Endothelial cell of umbilical vein (primary cell): ENCODE data around the gene PGM2L1. TPM values are rescaled to one million over a fixed set of nuclear protein-coding genes. Genes with fewer than 3 reads are reported as not detected.

ENCODE experiments used
- BruUV-seq: library from RNA; stranded (reverse); fragments of 400-500 nt; replicated peaks from 2 replicates; lab custom pipeline; 2021; lab: Mats Ljungman, UMichigan
- CTCF ChIA-PET: fragments of 300-600, 350-600 bp; sonication (Branson Sonifier 250); formaldehyde crosslinking; loops from one replicate; lab custom pipeline; 2021; ENCODE audit warnings: antibody characterized with exemption, inconsistent platforms; lab: Charles Lee
- POLR2A ChIA-PET: fragments of 300-600, 350-600 bp; sonication (Branson Sonifier 250); formaldehyde crosslinking; loops from one replicate; lab custom pipeline; 2021; ENCODE audit warnings: antibody characterized with exemption, inconsistent platforms; lab: Charles Lee
- DNase-seq: peaks from one replicate; pipeline ENCODE4 v3.0.0-alpha.2; 2011; ENCODE audit warnings: low read depth, low spot score
- FAIRE-seq: peaks from 2 replicates; lab custom pipeline; 2011; peaks lifted over from hg19 to GRCh38; lab: Jason Lieb, UNC
- H2AFZ ChIP-seq: 2 replicates; pipeline ENCODE4 v1.6.0; 2012; ENCODE audit warnings: low read depth, low read length, control low read depth, inconsistent platforms
- H3K27ac ChIP-seq: 2 replicates; pipeline ENCODE4 v1.5.1; 2011; ENCODE audit warnings: low read depth, mild to moderate bottlenecking, control low read depth, low read length, moderate library complexity; ENCODE audit not compliant: insufficient read depth
- H3K27me3 ChIP-seq, 2 experiments: 2 replicates each; pipeline versions ENCODE4 v1.6.0 to v1.6.1; 2011; ENCODE audit warnings: low read length in 2 of 2, mixed read lengths in 1 of 2; ENCODE audit not compliant: control insufficient read depth in 2 of 2, insufficient read depth in 2 of 2
- H3K36me3 ChIP-seq, 2 experiments: 2 replicates in 1 of 2; 3 replicates in 1 of 2; pipeline ENCODE4 v1.5.1; 2011; ENCODE audit warnings: low read length in 2 of 2, mild to moderate bottlenecking in 1 of 2, moderate library complexity in 1 of 2; ENCODE audit not compliant: control insufficient read depth in 2 of 2, insufficient read depth in 2 of 2; ENCODE audit errors: extremely low read depth in 1 of 2
- H3K4me1 ChIP-seq: 3 replicates; pipeline ENCODE4 v1.5.1; 2011; ENCODE audit warnings: mild to moderate bottlenecking, low read length; ENCODE audit not compliant: control insufficient read depth, insufficient read depth; ENCODE audit errors: extremely low read depth
- H3K4me2 ChIP-seq: 2 replicates; pipeline ENCODE4 v1.6.1; 2011; ENCODE audit warnings: low read length, control low read depth, mixed read lengths; ENCODE audit not compliant: insufficient read depth
- H3K4me3 ChIP-seq, 3 experiments: fragments of 200-600 bp in 1 of 3; sonication (generic), shearing (Covaris generic) in 1 of 3; replicated peaks in 1 of 3; 2 replicates each; pipeline ENCODE4 v1.5.1; 2011 to 2016; ENCODE audit warnings: control low read depth in 3 of 3, low read length in 3 of 3, mild to moderate bottlenecking in 2 of 3, inconsistent platforms in 1 of 3, low read depth in 1 of 3, moderate library complexity in 1 of 3; ENCODE audit not compliant: insufficient read depth in 1 of 3
- H3K79me2 ChIP-seq: 2 replicates; pipeline ENCODE4 v1.6.0; 2012; ENCODE audit warnings: low read length, inconsistent platforms; ENCODE audit not compliant: control insufficient read depth, insufficient read depth
- H3K9ac ChIP-seq: replicated peaks from 2 replicates; pipeline ENCODE3; 2011; ENCODE audit warnings: low read length, control low read depth; ENCODE audit not compliant: insufficient read depth; ENCODE audit errors: extremely low read depth
- H3K9me1 ChIP-seq: replicated peaks from 3 replicates; pipeline ENCODE4 v1.6.0; 2011; ENCODE audit warnings: mild to moderate bottlenecking, low read length; ENCODE audit not compliant: control insufficient read depth, insufficient read depth; ENCODE audit errors: extremely low read depth
- H3K9me3 ChIP-seq: replicated peaks from 2 replicates; pipeline ENCODE4 v1.5.1; 2012; ENCODE audit warnings: low read length, inconsistent platforms; ENCODE audit not compliant: control insufficient read depth, insufficient read depth
- H4K20me1 ChIP-seq: replicated peaks from 2 replicates; pipeline ENCODE3; 2011; ENCODE audit warnings: mild to moderate bottlenecking, low read length; ENCODE audit not compliant: control insufficient read depth, insufficient read depth; ENCODE audit errors: extremely low read depth
- CTCF ChIP-seq, 2 donors: IDR thresholded peaks; 1 replicate in 1 of 2; 2 replicates in 1 of 2; pipeline ENCODE4 v1.5.1; 2011; ENCODE audit warnings: low read length in 2 of 2, mild to moderate bottlenecking in 2 of 2, moderate library complexity in 2 of 2, control low read depth in 1 of 2, inconsistent platforms in 1 of 2, low read depth in 1 of 2; ENCODE audit not compliant: insufficient read depth in 1 of 2; ENCODE audit errors: extremely low read depth in 1 of 2
- EZH2 ChIP-seq: IDR thresholded peaks from 2 replicates; pipeline ENCODE4 v1.6.1; 2012; ENCODE audit warnings: borderline replicate concordance, low read depth, mild to moderate bottlenecking, moderate library complexity, low read length, inconsistent platforms; ENCODE audit not compliant: severe bottlenecking
- FOS ChIP-seq: IDR thresholded peaks from 2 replicates; pipeline ENCODE4 v1.6.1; 2011; ENCODE audit warnings: mild to moderate bottlenecking, low read length, moderate library complexity, borderline replicate concordance; ENCODE audit not compliant: insufficient read depth
- GATA2 ChIP-seq: IDR thresholded peaks from 2 replicates; pipeline ENCODE4 v1.7.0; 2011; ENCODE audit warnings: low read depth, mild to moderate bottlenecking, moderate library complexity, mixed read lengths, low read length; ENCODE audit not compliant: insufficient read length, insufficient read depth
- JUN ChIP-seq: IDR thresholded peaks from 2 replicates; pipeline ENCODE4 v1.6.1; 2011; ENCODE audit warnings: borderline replicate concordance, low read depth; ENCODE audit not compliant: insufficient read length, insufficient read depth
- MAX ChIP-seq: IDR thresholded peaks from 2 replicates; pipeline ENCODE4 v1.6.1; 2011; ENCODE audit not compliant: insufficient read depth, insufficient read length
- MYC ChIP-seq: IDR thresholded peaks from one replicate; pipeline ENCODE4 v1.6.1; 2011; ENCODE audit warnings: mild to moderate bottlenecking, low read depth, low read length
- POLR2A ChIP-seq: IDR thresholded peaks from 2 replicates; pipeline ENCODE4 v1.6.1; 2012; ENCODE audit warnings: low read depth, mild to moderate bottlenecking, control low read depth, low read length
- POLR2AphosphoS5 ChIP-seq: IDR thresholded peaks from 2 replicates; pipeline ENCODE4 v1.6.1; 2012; ENCODE audit warnings: low read depth, mild to moderate bottlenecking, control low read depth, low read length, moderate library complexity; ENCODE audit not compliant: insufficient read depth
- dilution Hi-C: fragments of 300-500 bp; cut with MboI; formaldehyde crosslinking; loops from one replicate; pipeline ENCODE4 v1.15.0; 2019; ENCODE audit warnings: low sequenced_read_pairs; ENCODE audit not compliant: extremely low pct_ligation_motif_present
- intact Hi-C: fragments of 100-400 bp; cut with micrococcal nuclease; formaldehyde crosslinking; loops from one replicate; pipeline ENCODE4 v1.10.0; 2022
- polyA plus RNA-seq, 4 experiments: library from polyadenylated mRNA; depleted of rRNA in 3 of 4; stranded (reverse) in 3 of 4; unstranded in 1 of 4; fragments of >200 nt; gene quantifications; 2 replicates each; pipeline versions ENCODE4 v1.2.1 to v1.2.3, GENCODE V29; 2011 to 2012; ENCODE audit warnings: missing spikeins in 1 of 4
- total RNA-seq: library from RNA; stranded (reverse); gene quantifications from 2 replicates; pipeline ENCODE4 v1.2.3, GENCODE V29; 2021

The PGM2L1 gene
- total and polyA plus RNA-seq, 2 donors (not counting 3 experiments of a cell fraction or from before 2014, with no cell fraction given) = 7.9 to 31.4 TPM

GRCh38 chr11:74425100-74425499, 26.9 kb upstream of the PGM2L1 start:
- no peaks in the 10 kb centered on the region for H3K36me3 ChIP-seq
- ChIA-PET POLR2A (no interaction called here), CTCF (interaction anchor here (0.6 kb wide), 1 partner anchor 186 kb away, joined by 4 read pairs; no protein-coding TSS in a partner anchor)
- no peak overlapping the region for H2AFZ ChIP-seq
- H4K20me1 ChIP-seq = no peaks in the 10 kb centered on the region
- peaks cover 14% of the 10 kb centered on the region for H3K4me1 ChIP-seq
- no peak for FAIRE-seq
- intact Hi-C loops (no loop called here), dilution Hi-C loops (no loop called here)
- no peak overlapping the region for H3K27ac ChIP-seq
- no peak overlapping the region for H3K4me2 ChIP-seq
- no peak overlapping the region for H3K9ac ChIP-seq
- H3K79me2 ChIP-seq = no peaks in the 10 kb centered on the region
- no peaks in the 10 kb centered on the region for H3K27me3 ChIP-seq
- BruUV-seq = no TSS peak
- H3K9me3 ChIP-seq = no peaks in the 10 kb centered on the region
- no peak for DNase-seq
- H3K9me1 ChIP-seq = no peaks in the 10 kb centered on the region
- no peak overlapping the region for H3K4me3 ChIP-seq
- no peak for TF ChIP-seq CTCF (IDR thresholded peaks at IDR 0.05; ENCODE audit: extremely low read depth in 1 of 2, insufficient read depth in 1 of 2, low read depth in 1 of 2, low read length in 2 of 2)

- peak overlapping the region; percentile 95 for H3K4me2 ChIP-seq
- H3K4me3 ChIP-seq = peak overlapping the region in 1 of 3 experiments; percentile 13
- peaks cover 24% of the 10 kb centered on the region for H3K4me1 ChIP-seq
- FAIRE-seq (no peak), DNase-seq (peak; percentile 95)
- ChIA-PET CTCF (interaction anchor here (1.0 to 2.0 kb wide), 5 partner anchors 14 to 35 kb away, joined by 3 to 8 read pairs (median 3); partner anchors contain the start of gene PGM2L1), POLR2A (no interaction called here)
- no peak for TF ChIP-seq POLR2AphosphoS5
- TF ChIP-seq MAX = no peak
- peak; percentile 94 for TF ChIP-seq FOS
- TF ChIP-seq MYC = no peak
- no peak for TF ChIP-seq EZH2
- no peak for TF ChIP-seq CTCF (IDR thresholded peaks at IDR 0.05; ENCODE audit: extremely low read depth in 1 of 2, insufficient read depth in 1 of 2, low read depth in 1 of 2, low read length in 2 of 2)
- TF ChIP-seq GATA2 = no peak
- no peak for TF ChIP-seq POLR2A
- peak; percentile 99 for TF ChIP-seq JUN
- no peaks in the 10 kb centered on the region for H3K36me3 ChIP-seq
- H2AFZ ChIP-seq = peak overlapping the region; percentile 62
- no peaks in the 10 kb centered on the region for H3K79me2 ChIP-seq
- no peaks in the 10 kb centered on the region for H3K27me3 ChIP-seq
- BruUV-seq = no TSS peak
- peak overlapping the region; percentile 88 for H3K9ac ChIP-seq
- H3K9me3 ChIP-seq = no peaks in the 10 kb centered on the region
- no peaks in the 10 kb centered on the region for H3K9me1 ChIP-seq
- dilution Hi-C loops = no loop called here
- H3K27ac ChIP-seq = peak overlapping the region; percentile 96
- H4K20me1 ChIP-seq = no peaks in the 10 kb centered on the region
- intact Hi-C loops = loop anchor here (2.0 kb wide), 1 partner anchor 30 kb away; no protein-coding TSS in a partner anchor
Observed at GRCh38 chr11:74418509-74418895, 20.3 kb upstream of the PGM2L1 start.
